HepG2 (cell line): ENCODE results near the gene KAT7. TPM values are rescaled to one million over a fixed set of nuclear protein-coding genes. Genes with fewer than 3 reads are reported as not detected.
A peak's percentile ranks its signal among the peaks of the same experiment; 100 is the strongest.

Experiments
- BCL6 ChIP-seq: IDR thresholded peaks from 2 replicates; pipeline ENCODE4 v1.6.1; 2016; ENCODE audit warnings: missing genetic modification reagents, missing compliant biosample characterization
- BORCS8-MEF2B ChIP-seq: sonication (generic); formaldehyde crosslinking; IDR thresholded peaks from 2 replicates; pipeline ENCODE4 v1.8.0; 2022; ENCODE audit warnings: mild to moderate bottlenecking, missing genetic modification reagents
- IRF1 ChIP-seq: sonication (generic); formaldehyde crosslinking; IDR thresholded peaks from 2 replicates; pipeline ENCODE4 v1.4.0; 2020; ENCODE audit warnings: low read depth, mild to moderate bottlenecking, missing genetic modification reagents
- PBX3 ChIP-seq: sonication (generic); formaldehyde crosslinking; IDR thresholded peaks from 2 replicates; pipeline ENCODE4 v1.8.1; 2023; ENCODE audit warnings: missing genetic modification reagents, inconsistent platforms, borderline replicate concordance
- ZNF207 ChIP-seq: fragments of 450-650 bp; IDR thresholded peaks from 2 replicates; pipeline ENCODE4 v1.6.1; 2016; ENCODE audit warnings: antibody characterized with exemption, borderline replicate concordance
- ZNF484 ChIP-seq: sonication (generic); formaldehyde crosslinking; IDR thresholded peaks from 2 replicates; pipeline ENCODE4 v1.5.1; 2020; ENCODE audit warnings: mild to moderate bottlenecking, low read depth, missing genetic modification reagents, borderline replicate concordance
- ZNF496 ChIP-seq: sonication (generic); formaldehyde crosslinking; IDR thresholded peaks from 2 replicates; pipeline ENCODE4 v1.8.1; 2023; ENCODE audit warnings: mild to moderate bottlenecking, moderate library complexity, missing genetic modification reagents; ENCODE audit not compliant: insufficient replicate concordance
- ZNF512 ChIP-seq: sonication (generic); formaldehyde crosslinking; IDR thresholded peaks from 2 replicates; pipeline ENCODE4 v1.4.0; 2020; ENCODE audit warnings: mild to moderate bottlenecking, missing genetic modification reagents
- ZNF660 ChIP-seq: sonication (generic); formaldehyde crosslinking; IDR thresholded peaks from 2 replicates; pipeline ENCODE4 v1.5.1; 2020; ENCODE audit warnings: mild to moderate bottlenecking, low read depth, missing genetic modification reagents, borderline replicate concordance
- ZSCAN22 ChIP-seq: sonication (generic); formaldehyde crosslinking; IDR thresholded peaks from 2 replicates; pipeline ENCODE4 v1.4.0; 2020; ENCODE audit warnings: mild to moderate bottlenecking, missing genetic modification reagents
- ZSCAN31 ChIP-seq: sonication (generic); formaldehyde crosslinking; IDR thresholded peaks from 2 replicates; pipeline ENCODE4 v1.5.0; 2020; ENCODE audit warnings: low read depth, mild to moderate bottlenecking, missing genetic modification reagents
- polyA plus RNA-seq, 8 experiments: library from polyadenylated mRNA; depleted of rRNA in 3 of 8; stranded (reverse) in 7 of 8; unstranded in 1 of 8; fragments of >200 nt; fragmentation: Illumina TruSeq in 4 of 8; extraction: Trizol in 4 of 8; gene quantifications; 2 replicates each; pipeline versions ENCODE4 v1.2.1 to v1.2.3, GENCODE V29; 2011 to 2016; ENCODE audit warnings: low read depth in 4 of 8, missing spikeins in 1 of 8, mixed read lengths in 1 of 8; ENCODE audit not compliant: insufficient read depth in 1 of 8
- total RNA-seq, 5 experiments: library from RNA; depleted of rRNA; stranded (reverse); fragments of >200 nt; fragmentation: Illumina TruSeq; extraction: Trizol; gene quantifications; 2 replicates each; pipeline ENCODE4 v1.2.3, GENCODE V29; 2016; ENCODE audit warnings: low read depth in 1 of 5
- TF ChIP-seq, protein P1 (sequence below): sonication (generic); formaldehyde crosslinking; IDR thresholded peaks from one replicate; pipeline ENCODE4 v1.5.1; 2020; ENCODE audit warnings: mild to moderate bottlenecking, missing genetic modification reagents; ENCODE audit errors: not compliant biosample characterization
- TF ChIP-seq, protein P2 (sequence below): sonication (generic); formaldehyde crosslinking; IDR thresholded peaks from 2 replicates; pipeline ENCODE4 v1.5.1; 2020; ENCODE audit warnings: missing genetic modification reagents, mild to moderate bottlenecking, borderline replicate concordance

KAT7 gene
- total and polyA plus RNA-seq, 2 of the 13 experiments (the other 11 are each of a cell fraction or from before 2014, with no cell fraction given) = 21.2 to 39.2 TPM

DNA sequence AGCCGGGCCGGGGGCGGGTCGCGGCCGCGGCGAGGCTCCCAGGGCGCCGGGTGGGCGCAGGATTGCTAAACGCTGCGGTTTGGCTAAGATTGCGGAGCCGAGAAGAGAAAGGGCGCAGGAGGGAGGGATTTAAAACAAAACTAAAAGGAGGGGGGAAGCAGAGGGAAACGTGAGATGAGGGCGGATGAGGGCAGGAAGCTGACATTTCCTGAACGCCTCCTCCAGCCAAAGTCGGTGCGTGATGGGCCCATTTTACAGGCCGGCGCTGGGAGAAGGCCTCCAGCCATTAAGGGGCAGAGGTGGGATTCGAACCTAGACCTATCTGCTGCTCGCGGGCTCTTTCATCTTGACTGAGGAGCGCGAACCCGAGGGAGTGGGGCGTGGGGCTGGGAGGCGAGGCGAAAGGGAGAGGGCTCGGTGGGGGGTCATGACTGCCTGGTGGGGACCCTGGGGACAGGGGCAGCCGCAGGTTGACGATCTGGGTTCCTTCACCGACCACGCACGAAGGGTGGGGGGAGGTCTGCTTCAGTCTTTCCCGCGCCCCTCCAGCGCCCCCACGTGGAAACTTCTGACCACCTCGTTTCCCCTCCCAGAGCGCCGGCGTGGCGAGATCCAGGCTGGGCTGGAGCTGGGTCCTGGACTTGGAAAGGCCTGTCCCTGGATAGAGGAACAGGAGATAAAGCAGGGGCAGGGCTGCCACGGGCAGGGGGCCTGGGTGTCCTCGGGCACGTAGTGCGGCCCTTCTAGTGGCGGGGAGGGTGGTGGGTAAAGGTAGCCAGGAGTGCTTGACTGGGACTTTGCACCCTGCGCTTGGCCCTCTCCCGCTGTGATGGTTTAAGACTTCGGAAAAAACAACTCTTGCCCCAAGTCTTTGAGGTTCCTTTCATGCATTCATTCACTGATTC is 63.2 kb downstream of the KAT7 start (continued):
- TF ChIP-seq IRF1 (CRISPR knock-in tag) (no peak), PBX3 (CRISPR knock-in tag) (no peak), ZNF484 (CRISPR knock-in tag) (no peak), ZNF512 (CRISPR knock-in tag) (no peak), ZSCAN22 (CRISPR knock-in tag) (no peak), ZNF207 (no peak), ZSCAN31 (CRISPR knock-in tag) (0 out of 2 replicates have a peak, but pooled peaks have one; percentile 0), BCL6 (CRISPR knock-in tag) (peak; percentile 42; the same call in 1 of the 2 replicates), ZNF660 (CRISPR knock-in tag) (no peak), BORCS8-MEF2B (CRISPR knock-in tag) (no peak; the same call in 1 of the 2 replicates), ZNF496 (CRISPR knock-in tag) (no peak)
- TF ChIP-seq, protein P1, sequence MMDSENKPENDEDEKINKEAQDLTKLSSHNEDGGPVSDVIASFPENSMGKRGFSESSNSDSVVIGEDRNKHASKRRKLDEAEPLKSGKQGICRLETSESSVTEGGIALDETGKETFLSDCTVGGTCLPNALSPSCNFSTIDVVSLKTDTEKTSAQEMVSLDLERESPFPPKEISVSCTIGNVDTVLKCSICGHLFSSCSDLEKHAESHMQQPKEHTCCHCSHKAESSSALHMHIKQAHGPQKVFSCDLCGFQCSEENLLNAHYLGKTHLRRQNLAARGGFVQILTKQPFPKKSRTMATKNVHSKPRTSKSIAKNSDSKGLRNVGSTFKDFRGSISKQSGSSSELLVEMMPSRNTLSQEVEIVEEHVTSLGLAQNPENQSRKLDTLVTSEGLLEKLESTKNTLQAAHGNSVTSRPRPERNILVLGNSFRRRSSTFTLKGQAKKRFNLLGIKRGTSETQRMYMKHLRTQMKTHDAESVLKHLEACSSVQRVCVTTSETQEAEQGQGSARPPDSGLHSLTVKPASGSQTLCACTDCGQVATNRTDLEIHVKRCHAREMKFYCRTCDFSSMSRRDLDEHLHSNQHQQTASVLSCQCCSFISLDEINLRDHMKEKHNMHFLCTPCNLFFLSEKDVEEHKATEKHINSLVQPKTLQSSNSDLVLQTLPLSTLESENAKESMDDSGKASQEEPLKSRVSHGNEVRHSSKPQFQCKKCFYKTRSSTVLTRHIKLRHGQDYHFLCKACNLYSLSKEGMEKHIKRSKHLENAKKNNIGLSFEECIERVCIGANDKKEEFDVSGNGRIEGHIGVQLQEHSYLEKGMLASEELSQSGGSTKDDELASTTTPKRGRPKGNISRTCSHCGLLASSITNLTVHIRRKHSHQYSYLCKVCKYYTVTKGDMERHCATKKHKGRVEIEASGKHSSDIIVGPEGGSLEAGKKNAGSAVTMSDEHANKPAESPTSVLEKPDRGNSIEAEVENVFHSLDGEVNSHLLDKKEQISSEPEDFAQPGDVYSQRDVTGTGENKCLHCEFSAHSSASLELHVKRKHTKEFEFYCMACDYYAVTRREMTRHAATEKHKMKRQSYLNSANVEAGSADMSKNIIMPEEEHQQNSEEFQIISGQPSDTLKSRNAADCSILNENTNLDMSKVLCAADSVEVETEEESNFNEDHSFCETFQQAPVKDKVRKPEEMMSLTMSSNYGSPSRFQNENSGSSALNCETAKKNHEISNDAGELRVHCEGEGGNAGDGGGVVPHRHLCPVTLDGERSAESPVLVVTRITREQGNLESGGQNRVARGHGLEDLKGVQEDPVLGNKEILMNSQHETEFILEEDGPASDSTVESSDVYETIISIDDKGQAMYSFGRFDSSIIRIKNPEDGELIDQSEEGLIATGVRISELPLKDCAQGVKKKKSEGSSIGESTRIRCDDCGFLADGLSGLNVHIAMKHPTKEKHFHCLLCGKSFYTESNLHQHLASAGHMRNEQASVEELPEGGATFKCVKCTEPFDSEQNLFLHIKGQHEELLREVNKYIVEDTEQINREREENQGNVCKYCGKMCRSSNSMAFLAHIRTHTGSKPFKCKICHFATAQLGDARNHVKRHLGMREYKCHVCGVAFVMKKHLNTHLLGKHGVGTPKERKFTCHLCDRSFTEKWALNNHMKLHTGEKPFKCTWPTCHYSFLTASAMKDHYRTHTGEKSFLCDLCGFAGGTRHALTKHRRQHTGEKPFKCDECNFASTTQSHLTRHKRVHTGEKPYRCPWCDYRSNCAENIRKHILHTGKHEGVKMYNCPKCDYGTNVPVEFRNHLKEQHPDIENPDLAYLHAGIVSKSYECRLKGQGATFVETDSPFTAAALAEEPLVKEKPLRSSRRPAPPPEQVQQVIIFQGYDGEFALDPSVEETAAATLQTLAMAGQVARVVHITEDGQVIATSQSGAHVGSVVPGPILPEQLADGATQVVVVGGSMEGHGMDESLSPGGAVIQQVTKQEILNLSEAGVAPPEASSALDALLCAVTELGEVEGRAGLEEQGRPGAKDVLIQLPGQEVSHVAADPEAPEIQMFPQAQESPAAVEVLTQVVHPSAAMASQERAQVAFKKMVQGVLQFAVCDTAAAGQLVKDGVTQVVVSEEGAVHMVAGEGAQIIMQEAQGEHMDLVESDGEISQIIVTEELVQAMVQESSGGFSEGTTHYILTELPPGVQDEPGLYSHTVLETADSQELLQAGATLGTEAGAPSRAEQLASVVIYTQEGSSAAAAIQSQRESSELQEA = no peak
- TF ChIP-seq, protein P2, sequence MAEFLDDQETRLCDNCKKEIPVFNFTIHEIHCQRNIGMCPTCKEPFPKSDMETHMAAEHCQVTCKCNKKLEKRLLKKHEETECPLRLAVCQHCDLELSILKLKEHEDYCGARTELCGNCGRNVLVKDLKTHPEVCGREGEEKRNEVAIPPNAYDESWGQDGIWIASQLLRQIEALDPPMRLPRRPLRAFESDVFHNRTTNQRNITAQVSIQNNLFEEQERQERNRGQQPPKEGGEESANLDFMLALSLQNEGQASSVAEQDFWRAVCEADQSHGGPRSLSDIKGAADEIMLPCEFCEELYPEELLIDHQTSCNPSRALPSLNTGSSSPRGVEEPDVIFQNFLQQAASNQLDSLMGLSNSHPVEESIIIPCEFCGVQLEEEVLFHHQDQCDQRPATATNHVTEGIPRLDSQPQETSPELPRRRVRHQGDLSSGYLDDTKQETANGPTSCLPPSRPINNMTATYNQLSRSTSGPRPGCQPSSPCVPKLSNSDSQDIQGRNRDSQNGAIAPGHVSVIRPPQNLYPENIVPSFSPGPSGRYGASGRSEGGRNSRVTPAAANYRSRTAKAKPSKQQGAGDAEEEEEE (CRISPR knock-in tag) = no peak
